Testis (tissue), 2 donors: Measurements from ENCODE around the gene AMOTL1.

ENCODE experiments used
- CTCF ChIP-seq, 3 experiments: fragments of 450-650 bp in 2 of 3; fragments of 200-600 bp in 1 of 3; sonication (generic) in 1 of 3; IDR thresholded peaks; one replicate each; pipeline ENCODE4 v1.5.1; 2016 to 2019; ENCODE audit warnings: antibody characterized with exemption in 3 of 3, mild to moderate bottlenecking in 2 of 3, moderate library complexity in 1 of 3
- POLR2A ChIP-seq: fragments of 450-650 bp; IDR thresholded peaks from one replicate; pipeline ENCODE4 v1.6.1; 2017; ENCODE audit warnings: antibody characterized with exemption, mild to moderate bottlenecking, moderate library complexity

- TF ChIP-seq CTCF (IDR thresholded peaks at IDR 0.05) (no peak), POLR2A (no peak)
Measured at GRCh38 chr11:94766713-94767206, 1.4 kb upstream of the AMOTL1 start.
